Fibroblast of lung (primary cell): ENCODE data around the gene VAV1. TPM values are rescaled to one million over a fixed set of nuclear protein-coding genes. Genes with fewer than 3 reads are reported as not detected.

Experiments
- DNase-seq, 2 donors: peaks; one replicate each; pipeline versions ENCODE4 v3.0.0 to v3.0.0-alpha.2; 2010; ENCODE audit warnings: low read depth in 2 of 2
- H2AFZ ChIP-seq: 2 replicates; pipeline ENCODE4 v1.5.1; 2012; ENCODE audit warnings: low read length, control low read depth, inconsistent platforms
- H3K27ac ChIP-seq: 2 replicates; pipeline ENCODE4 v1.5.1; 2011; ENCODE audit warnings: low read length, control low read depth; ENCODE audit not compliant: insufficient read depth
- H3K27me3 ChIP-seq: 2 replicates; pipeline ENCODE4 v1.5.1; 2011; ENCODE audit warnings: mild to moderate bottlenecking, low read length; ENCODE audit not compliant: control insufficient read depth, insufficient read depth
- H3K36me3 ChIP-seq: 2 replicates; pipeline ENCODE4 v1.5.1; 2011; ENCODE audit warnings: low read length; ENCODE audit not compliant: control insufficient read depth, insufficient read depth
- H3K4me1 ChIP-seq: 2 replicates; pipeline ENCODE4 v1.5.1; 2011; ENCODE audit warnings: low read length; ENCODE audit not compliant: control insufficient read depth, insufficient read depth; ENCODE audit errors: extremely low read depth
- H3K4me2 ChIP-seq: 2 replicates; pipeline ENCODE4 v1.5.1; 2011; ENCODE audit warnings: low read length, control low read depth; ENCODE audit not compliant: insufficient read depth; ENCODE audit errors: extremely low read depth
- H3K4me3 ChIP-seq, 4 experiments: fragments of 200-600 bp in 1 of 4; sonication (generic) in 1 of 4; replicated peaks in 1 of 4; 2 replicates each; pipeline ENCODE4 v1.5.1; 2011 to 2016; ENCODE audit warnings: low read length in 4 of 4, low read depth in 3 of 4, mild to moderate bottlenecking in 3 of 4, control low read depth in 2 of 4, inconsistent platforms in 1 of 4, mixed read lengths in 1 of 4; ENCODE audit not compliant: insufficient read depth in 1 of 4; ENCODE audit errors: control extremely low read depth in 1 of 4
- H3K79me2 ChIP-seq: 2 replicates; pipeline ENCODE4 v1.5.1; 2012; ENCODE audit warnings: mild to moderate bottlenecking, low read length, inconsistent platforms; ENCODE audit not compliant: control insufficient read depth, insufficient read depth
- H3K9ac ChIP-seq: 2 replicates; pipeline ENCODE4 v1.5.1; 2011; ENCODE audit warnings: mild to moderate bottlenecking, low read length, control low read depth; ENCODE audit not compliant: insufficient read depth
- H3K9me3 ChIP-seq: 2 replicates; pipeline ENCODE4 v1.5.1; 2012; ENCODE audit warnings: low read depth, low read length; ENCODE audit not compliant: control insufficient read depth, insufficient read depth
- H4K20me1 ChIP-seq: 2 replicates; pipeline ENCODE4 v1.5.1; 2011; ENCODE audit warnings: low read length; ENCODE audit not compliant: control insufficient read depth, insufficient read depth; ENCODE audit errors: extremely low read depth
- EZH2 ChIP-seq: IDR thresholded peaks from 2 replicates; pipeline ENCODE4 v1.5.1; 2012; ENCODE audit warnings: low read length, control low read depth, mild to moderate bottlenecking; ENCODE audit errors: missing control alignments
- polyA plus RNA-seq, 2 donors: library from polyadenylated mRNA; depleted of rRNA in 1 of 2; stranded (reverse) in 1 of 2; unstranded in 1 of 2; fragments of >200 nt; gene quantifications; 2 replicates each; pipeline ENCODE4 v1.2.1, GENCODE V29; 2011 to 2012; ENCODE audit warnings: missing spikeins in 1 of 2
- total RNA-seq: library from RNA; depleted of rRNA; stranded (reverse); fragments of >200 nt; gene quantifications from 2 replicates; pipeline ENCODE4 v1.2.1, GENCODE V29; 2014
- TF ChIP-seq, protein P1 (sequence below), 2 donors: IDR thresholded peaks in 1 of 2; conservative IDR thresholded peaks in 1 of 2; 1 replicate in 1 of 2; 2 replicates in 1 of 2; pipeline ENCODE4 v1.5.1; 2011 to 2012; ENCODE audit warnings: low read length in 2 of 2, control low read depth in 1 of 2, inconsistent platforms in 1 of 2, low read depth in 1 of 2, mild to moderate bottlenecking in 1 of 2

VAV1 gene
- total and polyA plus RNA-seq, 2 donors (not counting 1 experiment from before 2014, with no cell fraction given), result not detected

DNA sequence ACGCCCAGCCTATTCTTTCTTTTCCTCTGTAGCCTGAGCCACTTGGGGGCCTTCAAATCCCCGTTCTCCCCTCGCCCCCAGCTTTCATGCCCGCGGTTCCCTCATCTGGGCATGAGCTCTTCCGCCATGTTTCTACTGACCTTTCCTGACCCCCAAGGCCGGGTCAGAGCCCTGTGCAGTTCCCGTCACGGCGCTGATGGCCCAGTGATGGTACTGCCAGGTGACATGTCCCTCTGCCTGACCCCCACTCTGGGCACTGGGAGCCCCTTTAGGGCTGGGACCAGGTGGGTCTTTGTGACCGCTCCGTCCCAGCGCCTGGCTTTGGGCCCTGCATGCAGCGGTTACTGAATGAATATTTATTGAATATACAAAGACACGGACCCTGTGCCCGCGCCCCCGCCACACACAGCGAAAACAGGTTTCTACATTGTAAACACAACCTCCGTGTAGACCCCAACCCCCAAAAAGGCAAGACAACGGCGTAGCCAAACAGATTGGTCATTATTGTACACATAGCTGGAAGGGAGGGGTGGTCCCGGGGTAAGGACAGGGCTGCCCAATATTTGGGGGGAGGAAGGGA, 42.8 kb upstream of the VAV1 start:
- no peak overlapping the region for H3K4me2 ChIP-seq
- H3K27me3 ChIP-seq, result no peaks in the 10 kb centered on the region
- TF ChIP-seq, protein P1, sequence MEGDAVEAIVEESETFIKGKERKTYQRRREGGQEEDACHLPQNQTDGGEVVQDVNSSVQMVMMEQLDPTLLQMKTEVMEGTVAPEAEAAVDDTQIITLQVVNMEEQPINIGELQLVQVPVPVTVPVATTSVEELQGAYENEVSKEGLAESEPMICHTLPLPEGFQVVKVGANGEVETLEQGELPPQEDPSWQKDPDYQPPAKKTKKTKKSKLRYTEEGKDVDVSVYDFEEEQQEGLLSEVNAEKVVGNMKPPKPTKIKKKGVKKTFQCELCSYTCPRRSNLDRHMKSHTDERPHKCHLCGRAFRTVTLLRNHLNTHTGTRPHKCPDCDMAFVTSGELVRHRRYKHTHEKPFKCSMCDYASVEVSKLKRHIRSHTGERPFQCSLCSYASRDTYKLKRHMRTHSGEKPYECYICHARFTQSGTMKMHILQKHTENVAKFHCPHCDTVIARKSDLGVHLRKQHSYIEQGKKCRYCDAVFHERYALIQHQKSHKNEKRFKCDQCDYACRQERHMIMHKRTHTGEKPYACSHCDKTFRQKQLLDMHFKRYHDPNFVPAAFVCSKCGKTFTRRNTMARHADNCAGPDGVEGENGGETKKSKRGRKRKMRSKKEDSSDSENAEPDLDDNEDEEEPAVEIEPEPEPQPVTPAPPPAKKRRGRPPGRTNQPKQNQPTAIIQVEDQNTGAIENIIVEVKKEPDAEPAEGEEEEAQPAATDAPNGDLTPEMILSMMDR (conservative IDR thresholded peaks at IDR 0.05 in 1 of 2, IDR thresholded peaks at IDR 0.05 in 1 of 2; ENCODE audit: low read depth in 1 of 2, low read length in 2 of 2), result no peak
- no peak for TF ChIP-seq EZH2
- H3K36me3 ChIP-seq, result peaks cover 3% of the 10 kb centered on the region
- H3K9ac ChIP-seq, result no peak overlapping the region
- no peak overlapping the region for H2AFZ ChIP-seq
- H3K27ac ChIP-seq, result no peak overlapping the region
- H3K4me1 ChIP-seq, result no peaks in the 10 kb centered on the region
- no peaks in the 10 kb centered on the region for H3K79me2 ChIP-seq
- no peaks in the 10 kb centered on the region for H3K9me3 ChIP-seq
- H3K4me3 ChIP-seq, result no peak overlapping the region
- DNase-seq, result no peak
- no peaks in the 10 kb centered on the region for H4K20me1 ChIP-seq

DNA sequence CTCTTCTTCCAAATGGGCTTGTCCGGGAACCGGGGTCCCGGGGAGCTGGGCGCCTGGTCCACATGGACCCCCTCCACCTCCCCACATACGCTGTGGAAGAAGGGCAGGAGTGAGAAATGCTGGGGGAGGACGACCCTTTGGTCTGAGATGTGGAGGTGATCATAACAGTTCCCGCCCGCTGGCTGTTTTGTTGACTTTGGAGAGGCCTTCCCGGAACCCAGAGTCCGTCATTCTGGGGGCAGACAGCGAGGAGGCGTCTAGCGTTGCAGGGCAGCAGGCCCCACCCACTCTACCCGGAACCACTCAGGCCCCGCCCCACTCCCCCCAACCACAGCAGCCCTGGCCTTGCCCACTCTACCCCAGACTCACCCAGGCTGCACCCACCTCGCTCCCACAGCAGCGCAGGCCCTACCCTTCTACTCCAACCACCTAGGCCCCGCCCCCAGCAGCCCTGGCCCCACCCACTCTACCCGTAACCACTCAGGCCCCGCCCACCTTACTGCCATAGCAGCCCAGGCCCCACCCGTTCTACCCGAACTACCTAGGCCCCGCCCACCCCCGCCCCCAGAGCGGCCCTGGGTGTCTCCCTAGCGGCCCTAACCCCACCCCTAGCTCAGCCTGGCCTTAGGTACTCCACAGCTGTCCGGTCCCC, 42.2 kb upstream of the VAV1 start:
- H3K27me3 ChIP-seq, result no peaks in the 10 kb centered on the region
- H3K9me3 ChIP-seq, result no peaks in the 10 kb centered on the region
- DNase-seq, result no peak
- H3K4me2 ChIP-seq, result no peak overlapping the region
- H3K4me1 ChIP-seq, result no peaks in the 10 kb centered on the region
- no peak overlapping the region for H3K9ac ChIP-seq
- no peak overlapping the region for H3K27ac ChIP-seq
- H3K79me2 ChIP-seq, result no peaks in the 10 kb centered on the region
- TF ChIP-seq EZH2, result no peak
- TF ChIP-seq, protein P1 (conservative IDR thresholded peaks at IDR 0.05 in 1 of 2, IDR thresholded peaks at IDR 0.05 in 1 of 2; ENCODE audit: low read depth in 1 of 2, low read length in 2 of 2), result no peak
- H3K36me3 ChIP-seq, result peaks cover 3% of the 10 kb centered on the region
- no peaks in the 10 kb centered on the region for H4K20me1 ChIP-seq
- H3K4me3 ChIP-seq, result no peak overlapping the region
- no peak overlapping the region for H2AFZ ChIP-seq

DNA sequence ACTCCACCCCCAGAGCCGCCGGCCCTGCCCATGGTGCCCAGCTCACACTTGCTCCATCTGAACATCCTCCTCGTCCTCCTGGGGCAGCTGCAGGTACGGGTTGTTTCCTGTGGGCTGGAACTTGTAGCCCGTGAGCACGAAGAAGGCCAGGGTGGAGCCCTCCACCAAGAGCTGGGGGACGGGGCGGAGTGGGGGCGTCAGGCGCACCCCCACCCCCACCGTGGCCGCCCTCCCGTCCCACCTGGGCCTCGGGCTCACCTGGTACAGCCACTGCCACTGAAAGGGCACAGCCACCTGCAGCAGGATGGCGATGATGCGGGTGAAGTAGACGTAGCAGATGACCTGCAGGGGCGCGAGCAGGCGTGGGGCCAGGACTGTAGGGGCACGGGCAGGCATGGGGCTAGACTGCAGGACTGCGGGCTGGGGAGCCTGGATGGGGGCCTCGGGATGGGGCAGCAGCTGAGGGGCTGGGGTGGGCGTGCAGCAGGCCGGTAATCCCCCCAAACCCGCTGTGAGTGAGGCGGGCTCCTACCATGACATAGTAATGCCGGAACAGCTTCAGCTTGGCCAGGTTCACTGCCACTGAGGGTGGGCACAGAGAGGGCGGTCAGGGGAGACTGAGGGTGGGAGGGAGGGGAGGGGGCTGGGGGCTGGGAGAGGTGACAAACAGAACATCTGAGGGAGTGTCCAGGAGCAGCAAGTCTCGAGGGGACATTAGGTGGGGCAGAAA, 41.4 kb upstream of the VAV1 start:
- H3K4me3 ChIP-seq, result no peak overlapping the region
- no peak overlapping the region for H2AFZ ChIP-seq
- no peak overlapping the region for H3K9ac ChIP-seq
- no peaks in the 10 kb centered on the region for H3K9me3 ChIP-seq
- TF ChIP-seq EZH2, result no peak
- TF ChIP-seq, protein P1 (conservative IDR thresholded peaks at IDR 0.05 in 1 of 2, IDR thresholded peaks at IDR 0.05 in 1 of 2; ENCODE audit: low read depth in 1 of 2, low read length in 2 of 2), result no peak
- H3K27ac ChIP-seq, result no peak overlapping the region
- no peaks in the 10 kb centered on the region for H4K20me1 ChIP-seq
- DNase-seq, result no peak
- H3K4me2 ChIP-seq, result no peak overlapping the region
- no peaks in the 10 kb centered on the region for H3K27me3 ChIP-seq
- peaks cover 3% of the 10 kb centered on the region for H3K36me3 ChIP-seq
- peaks cover 3% of the 10 kb centered on the region for H3K4me1 ChIP-seq
- H3K79me2 ChIP-seq, result no peaks in the 10 kb centered on the region
